Measurements from ENCODE around the gene FKRP.
"Not testable (repeated sequence)": the region's sequence is repeated elsewhere in the genome, so short reads cannot be mapped to it uniquely, and the experiment has no call there.

The FKRP gene

GRCh38 chr19:46745521-46746280 is at the start of gene FKRP:
Gene FKRP, plus strand, starts transcription at chr19:46746057. Its CDS starts 9,394 bp downstream, at chr19:46755451.
- DNase-seq (ENCODE audit: low read depth in 2 of 2) = peak in 1 of 2 donors; percentile 24

- no peak for DNase-seq (ENCODE audit: low read depth in 2 of 2)
Measured at GRCh38 chr19:46696866-46697203, 49.0 kb upstream of the FKRP start.

- no peak for DNase-seq (ENCODE audit: low read depth in 2 of 2)
Measured at GRCh38 chr19:46697204-46697960, 48.5 kb upstream of the FKRP start.

GRCh38 chr19:46698395-46699321 is 47.2 kb upstream of the FKRP start:
- DNase-seq (ENCODE audit: low read depth in 2 of 2) = no peak

DNA sequence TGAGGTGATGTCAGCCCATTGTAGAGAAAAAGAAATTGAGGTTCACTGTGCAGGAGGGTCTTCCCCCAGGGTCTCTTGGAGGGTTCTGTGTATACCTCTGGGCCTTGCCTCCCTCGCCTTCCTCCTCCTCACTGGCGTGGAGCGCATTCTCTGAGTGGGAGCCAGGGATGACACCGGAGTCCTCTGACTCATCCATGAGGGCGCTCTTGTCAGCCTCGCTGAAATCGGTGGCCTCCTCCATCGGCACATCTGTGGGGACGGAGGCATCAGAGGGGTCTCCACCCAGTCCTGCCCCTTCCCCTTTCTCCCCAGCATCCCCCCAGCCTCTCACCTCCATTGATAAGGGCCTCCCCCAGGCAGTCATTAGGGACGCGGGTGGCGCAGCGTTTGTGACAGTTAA is 45.2 kb upstream of the FKRP start:
- DNase-seq (ENCODE audit: low read depth in 2 of 2) = no peak

GRCh38 chr19:46704379-46705076 is 41.3 kb upstream of the FKRP start:
- peak; percentile 79 to 83 for DNase-seq (ENCODE audit: low read depth in 2 of 2)

GRCh38 chr19:46710687-46711086 is 35.2 kb upstream of the FKRP start:
- no peak for DNase-seq (ENCODE audit: low read depth in 2 of 2)

DNA sequence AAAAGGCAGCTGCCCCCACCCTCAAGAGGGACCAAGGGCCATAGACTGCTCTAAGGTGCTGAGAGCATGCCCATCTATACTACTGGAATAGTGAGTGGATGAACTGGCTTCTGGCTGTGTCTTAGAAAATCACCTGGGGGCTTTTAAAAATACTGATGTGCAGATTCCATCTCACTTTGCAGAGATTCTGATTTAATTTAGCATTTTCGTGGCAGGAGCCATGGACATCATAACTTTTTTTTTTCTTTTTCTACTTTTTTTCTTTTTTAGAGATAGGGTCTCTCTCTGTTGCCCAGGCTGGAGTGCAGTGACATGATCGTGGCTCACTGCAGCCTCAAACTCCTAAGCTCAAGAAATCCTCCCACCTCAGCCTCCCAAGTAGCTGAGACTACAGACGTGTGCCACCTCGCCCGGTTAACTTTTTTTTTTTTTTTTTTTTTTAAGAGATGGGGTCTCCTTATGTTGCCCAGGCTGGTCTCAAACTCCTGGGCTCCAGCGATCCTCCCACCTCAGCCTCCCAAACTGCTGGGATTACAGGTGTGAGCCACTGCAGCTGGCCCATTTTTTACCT is 33.0 kb upstream of the FKRP start:
- DNase-seq (ENCODE audit: low read depth in 2 of 2) = not testable (repeated sequence)

- peak; percentile 45 to 66 for DNase-seq (ENCODE audit: low read depth in 2 of 2)
Measured at GRCh38 chr19:46713781-46714443, 31.9 kb upstream of the FKRP start.

DNA sequence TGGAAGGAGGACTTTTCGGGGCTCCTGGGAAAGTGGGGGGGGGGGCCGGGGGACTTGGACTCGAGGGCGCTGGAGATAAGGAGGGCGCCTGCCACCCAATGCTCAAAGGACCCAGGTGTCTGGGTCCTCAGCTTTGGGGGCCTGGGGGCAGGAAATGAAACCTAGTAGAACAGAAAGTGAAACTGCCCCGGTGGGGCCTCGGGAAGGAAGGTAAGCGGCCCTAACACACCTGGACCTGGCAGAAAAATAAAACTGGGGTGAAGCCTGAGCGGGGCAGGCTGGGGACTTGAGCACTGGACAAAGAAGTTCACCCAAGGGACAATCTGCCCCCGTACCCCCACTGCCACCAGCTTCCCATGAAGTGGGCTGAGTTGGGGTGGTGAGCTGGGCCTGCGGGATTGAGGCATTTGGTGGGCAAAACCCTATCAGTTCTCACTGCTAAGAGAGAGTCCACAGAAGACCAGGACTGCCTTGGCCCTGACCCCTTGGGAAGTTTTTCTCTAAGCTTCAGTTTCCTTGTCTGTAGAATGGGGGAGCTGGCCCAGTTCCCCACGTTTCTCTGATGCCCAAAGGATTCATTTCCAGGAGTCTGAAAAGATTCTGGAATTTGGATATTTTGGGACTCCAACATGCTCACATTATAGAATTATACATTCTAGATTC is 31.3 kb upstream of the FKRP start:
- peak in 1 of 2 donors; percentile 23 for DNase-seq (ENCODE audit: low read depth in 2 of 2)

GRCh38 chr19:46715620-46715974 is 30.3 kb upstream of the FKRP start:
- DNase-seq (ENCODE audit: low read depth in 2 of 2) = no peak

- no peak for DNase-seq (ENCODE audit: low read depth in 2 of 2)
Measured at GRCh38 chr19:46715975-46716671, 29.7 kb upstream of the FKRP start.

- DNase-seq (ENCODE audit: low read depth in 2 of 2) = no peak
Measured at GRCh38 chr19:46716672-46717033, 29.2 kb upstream of the FKRP start.

DNA sequence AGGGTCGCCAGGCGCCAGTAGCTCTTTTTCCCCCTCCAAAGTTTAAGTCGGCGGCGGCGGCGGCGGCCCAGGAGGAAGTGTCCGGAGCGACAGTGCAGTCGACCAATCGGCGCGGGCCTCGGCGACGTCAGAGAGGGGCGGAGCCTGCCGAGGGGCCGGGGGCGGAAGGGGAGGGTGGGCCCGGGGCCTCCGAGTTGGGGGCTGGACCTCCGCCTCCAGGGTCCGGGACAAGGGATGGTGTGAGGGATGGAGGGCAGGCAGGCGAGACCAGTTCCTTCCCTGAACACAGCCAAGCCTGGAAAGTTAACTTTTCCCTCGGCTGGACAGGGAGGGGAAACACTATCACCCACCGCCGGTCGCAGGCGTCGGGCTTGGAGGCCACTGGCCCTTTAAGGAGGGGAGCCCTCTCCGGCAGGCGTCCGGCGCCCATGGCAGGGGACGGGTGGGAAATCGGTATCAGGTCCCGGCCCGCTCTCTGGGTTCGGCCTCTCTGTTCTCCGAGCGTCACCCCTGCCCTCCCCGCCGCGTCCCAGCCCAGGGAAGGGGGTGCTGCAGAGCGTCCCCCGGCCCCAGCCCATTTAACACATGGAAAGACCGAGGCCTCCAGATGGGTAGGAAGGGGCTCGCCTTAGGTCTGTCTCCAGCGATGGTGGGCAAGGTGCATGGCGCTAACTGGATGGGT is 28.7 kb upstream of the FKRP start, which contains the start of gene PRKD2:
PRKD2 (minus strand) TSS at position 81 of the 682 bp plus-strand sequence. CDS start 744 bp downstream, outside the sequence.
- peak; percentile 80 to 82 for DNase-seq (ENCODE audit: low read depth in 2 of 2)

GRCh38 chr19:46717716-46718143 is 28.1 kb upstream of the FKRP start:
- DNase-seq (ENCODE audit: low read depth in 2 of 2) = no peak

DNA sequence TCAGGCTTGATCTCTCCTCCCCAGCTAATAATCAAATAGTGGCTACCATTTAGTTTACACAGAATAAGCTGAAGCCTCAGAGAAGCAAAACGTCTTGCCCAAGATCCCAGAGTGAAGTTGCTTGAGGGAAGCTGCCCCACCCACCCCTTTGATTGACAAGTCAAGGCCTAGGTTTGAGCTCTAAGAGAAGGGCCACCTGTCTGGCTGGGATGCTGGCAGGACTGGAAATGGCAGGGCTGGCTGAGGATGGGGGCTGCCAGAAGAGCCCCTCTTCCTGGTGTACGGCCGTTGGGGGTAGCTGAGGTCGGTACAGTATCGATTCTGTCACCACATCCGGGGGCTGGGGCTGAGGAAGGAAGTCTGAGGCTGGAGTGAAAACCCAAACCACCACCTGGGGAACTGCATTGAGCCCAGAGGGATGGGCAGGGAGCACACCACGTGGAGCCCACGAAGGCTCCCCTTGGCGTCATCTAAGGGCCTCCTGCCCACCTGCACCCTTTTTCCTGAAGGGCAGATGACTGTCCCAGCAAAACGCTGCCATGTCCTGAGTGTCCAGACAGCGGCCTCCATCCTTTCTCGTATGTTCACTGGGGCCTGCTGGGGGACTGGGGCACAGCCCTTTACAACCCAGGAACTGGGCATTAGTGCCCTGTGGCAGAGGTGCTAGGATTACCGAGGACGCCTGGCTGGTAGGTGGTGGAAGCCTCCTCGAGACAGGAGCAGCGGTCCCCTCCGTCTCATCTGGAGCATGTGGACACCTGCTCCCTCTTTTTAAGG is 27.5 kb upstream of the FKRP start:
- DNase-seq (ENCODE audit: low read depth in 2 of 2) = peak; percentile 29 to 40

GRCh38 chr19:46718934-46719622 is 26.8 kb upstream of the FKRP start:
- no peak for DNase-seq (ENCODE audit: low read depth in 2 of 2)
